ENCODE measurements around the gene CDKN2AIP. TPM values are rescaled to one million over a fixed set of nuclear protein-coding genes. Genes with fewer than 3 reads are reported as not detected.

The CDKN2AIP gene
- total RNA-seq, 2 experiments from 2014 or later: 26.4 to 26.6 TPM

- Mint-ChIP-seq H3K36me3 (ENCODE audit: low read depth) (no peaks in the 10 kb centered on the region), H3K4me1 (ENCODE audit: low read depth) (peaks cover 26% of the 10 kb centered on the region), H3K9me3 (no peaks in the 10 kb centered on the region), H3K27me3 (peaks cover 5% of the 10 kb centered on the region), H3K27ac (peak overlapping the region; percentile 82), H3K4me3 (peak overlapping the region; percentile 68)
- intact Hi-C loops (cut with micrococcal nuclease): no loop called here
- ChIA-PET CTCF (interaction anchor here (0.7 to 1.3 kb wide), 3 partner anchors 9 to 51 kb away, joined by 4 to 5 read pairs (median 5); no protein-coding TSS in a partner anchor), POLR2A (interaction anchor here (0.7 kb wide), 1 partner anchor 46 kb away, joined by 4 read pairs; the partner anchor contains the start of gene CDKN2AIP)
- peak; percentile 47 for TF ChIP-seq CTCF (IDR thresholded peaks at IDR 0.05)
- peak; percentile 80 for DNase-seq
- peak; percentile 81 for ATAC-seq
Observed at GRCh38 chr4:183398298-183399125, 45.9 kb upstream of the CDKN2AIP start.

GRCh38 chr4:183399126-183399522 lies 45.3 kb upstream of the CDKN2AIP start:
- TF ChIP-seq CTCF (IDR thresholded peaks at IDR 0.05): no peak
- H3K36me3 Mint-ChIP-seq (ENCODE audit: low read depth): no peaks in the 10 kb centered on the region
- CTCF ChIA-PET: interaction anchor here (0.7 to 1.3 kb wide), 2 partner anchors 10 to 52 kb away, joined by 4 to 5 read pairs; no protein-coding TSS in a partner anchor
- H3K27me3 Mint-ChIP-seq: peaks cover 5% of the 10 kb centered on the region
- intact Hi-C loops (cut with micrococcal nuclease): no loop called here
- ATAC-seq: peak; percentile 10
- no peaks in the 10 kb centered on the region for H3K9me3 Mint-ChIP-seq
- POLR2A ChIA-PET: no interaction called here
- no peak overlapping the region for H3K4me3 Mint-ChIP-seq
- peaks cover 26% of the 10 kb centered on the region for H3K4me1 Mint-ChIP-seq (ENCODE audit: low read depth)
- no peak overlapping the region for H3K27ac Mint-ChIP-seq
- no peak for DNase-seq

- Mint-ChIP-seq H3K36me3 (ENCODE audit: low read depth) (no peaks in the 10 kb centered on the region), H3K4me1 (ENCODE audit: low read depth) (peaks cover 26% of the 10 kb centered on the region), H3K4me3 (no peak overlapping the region), H3K9me3 (no peaks in the 10 kb centered on the region), H3K27ac (no peak overlapping the region), H3K27me3 (peaks cover 5% of the 10 kb centered on the region)
- no peak for TF ChIP-seq CTCF (IDR thresholded peaks at IDR 0.05)
- CTCF ChIA-PET: no interaction called here
- DNase-seq (no peak), ATAC-seq (no peak)
- POLR2A ChIA-PET: no interaction called here
- intact Hi-C loops (cut with micrococcal nuclease): no loop called here
Observed at GRCh38 chr4:183399616-183400015, 44.8 kb upstream of the CDKN2AIP start.

GRCh38 chr4:183400035-183400434 lies 44.4 kb upstream of the CDKN2AIP start:
- H3K9me3 Mint-ChIP-seq: no peaks in the 10 kb centered on the region
- ChIA-PET POLR2A (no interaction called here), CTCF (no interaction called here)
- peaks cover 26% of the 10 kb centered on the region for H3K4me1 Mint-ChIP-seq (ENCODE audit: low read depth)
- intact Hi-C loops (cut with micrococcal nuclease): no loop called here
- no peak overlapping the region for H3K27ac Mint-ChIP-seq
- no peak overlapping the region for H3K4me3 Mint-ChIP-seq
- ATAC-seq (no peak), DNase-seq (no peak)
- TF ChIP-seq CTCF (IDR thresholded peaks at IDR 0.05): no peak
- H3K27me3 Mint-ChIP-seq: peaks cover 5% of the 10 kb centered on the region
- no peaks in the 10 kb centered on the region for H3K36me3 Mint-ChIP-seq (ENCODE audit: low read depth)

GRCh38 chr4:183401473-183401872 lies 43.0 kb upstream of the CDKN2AIP start:
- H3K9me3 Mint-ChIP-seq: no peaks in the 10 kb centered on the region
- no peak overlapping the region for H3K27ac Mint-ChIP-seq
- H3K4me1 Mint-ChIP-seq (ENCODE audit: low read depth): peaks cover 21% of the 10 kb centered on the region
- DNase-seq: no peak
- no peak for TF ChIP-seq CTCF (IDR thresholded peaks at IDR 0.05)
- H3K4me3 Mint-ChIP-seq: no peak overlapping the region
- peaks cover 5% of the 10 kb centered on the region for H3K27me3 Mint-ChIP-seq
- ChIA-PET CTCF (interaction anchor here (1.4 kb wide), 1 partner anchor 9 kb away, joined by 3 read pairs; no protein-coding TSS in a partner anchor), POLR2A (no interaction called here)
- no peak for ATAC-seq
- no peaks in the 10 kb centered on the region for H3K36me3 Mint-ChIP-seq (ENCODE audit: low read depth)
- intact Hi-C loops (cut with micrococcal nuclease): no loop called here
